ENCODE measurements around the gene PLXNA4. TPM values are rescaled to one million over a fixed set of nuclear protein-coding genes. Genes with fewer than 3 reads are reported as not detected.

PLXNA4 gene
- total RNA-seq, 1 experiment from 2014 or later: not detected

GRCh38 chr7:132311733-132312132 lies 264.5 kb downstream of the PLXNA4 start:
- H3K27me3 Mint-ChIP-seq (ENCODE audit: insufficient read depth, unreplicated experiment): no peaks in the 10 kb centered on the region
- ChIA-PET POLR2A (no interaction called here), CTCF (interaction anchor here (0.7 kb wide), 1 partner anchor 1677 kb away, joined by 3 read pairs; no protein-coding TSS in a partner anchor)
- no peak for DNase-seq (ENCODE audit: unreplicated experiment)
- no peak overlapping the region for H3K4me3 Mint-ChIP-seq (ENCODE audit: unreplicated experiment)
- no peaks in the 10 kb centered on the region for H3K4me1 Mint-ChIP-seq (ENCODE audit: insufficient read depth, unreplicated experiment)
- H3K27ac Mint-ChIP-seq (ENCODE audit: low read depth, unreplicated experiment): no peak overlapping the region
- no peaks in the 10 kb centered on the region for H3K36me3 Mint-ChIP-seq (ENCODE audit: insufficient read depth, unreplicated experiment)
- no peak for TF ChIP-seq CTCF (IDR thresholded peaks at IDR 0.05; ENCODE audit: unreplicated experiment)
- no TSS peak for BruUV-seq (replicated peaks)
- intact Hi-C loops (cut with micrococcal nuclease): loop anchor here (10.0 kb wide), 1 partner anchor 1123 kb away; no protein-coding TSS in a partner anchor
- peaks cover 3% of the 10 kb centered on the region for H3K9me3 Mint-ChIP-seq (ENCODE audit: unreplicated experiment)

- H3K27me3 Mint-ChIP-seq (ENCODE audit: insufficient read depth, unreplicated experiment): peaks cover 15% of the 10 kb centered on the region
- H3K4me1 Mint-ChIP-seq (ENCODE audit: insufficient read depth, unreplicated experiment): no peaks in the 10 kb centered on the region
- TF ChIP-seq CTCF (IDR thresholded peaks at IDR 0.05; ENCODE audit: unreplicated experiment): no peak
- intact Hi-C loops (cut with micrococcal nuclease): no loop called here
- no TSS peak for BruUV-seq (replicated peaks)
- no peak overlapping the region for H3K27ac Mint-ChIP-seq (ENCODE audit: low read depth, unreplicated experiment)
- DNase-seq (ENCODE audit: unreplicated experiment): no peak
- CTCF ChIA-PET: interaction anchor here (1.1 to 3.3 kb wide), 3 partner anchors 9 to 618 kb away, joined by 3 to 15 read pairs (median 4); no protein-coding TSS in a partner anchor
- POLR2A ChIA-PET: no interaction called here
- H3K4me3 Mint-ChIP-seq (ENCODE audit: unreplicated experiment): no peak overlapping the region
- no peaks in the 10 kb centered on the region for H3K36me3 Mint-ChIP-seq (ENCODE audit: insufficient read depth, unreplicated experiment)
- H3K9me3 Mint-ChIP-seq (ENCODE audit: unreplicated experiment): peaks cover 1% of the 10 kb centered on the region
Measured at GRCh38 chr7:132309102-132309805, 267.0 kb downstream of the PLXNA4 start.

- intact Hi-C loops (cut with micrococcal nuclease): no loop called here
- no peak for TF ChIP-seq CTCF (IDR thresholded peaks at IDR 0.05; ENCODE audit: unreplicated experiment)
- CTCF ChIA-PET: interaction anchor here (1.0 kb wide), 1 partner anchor 10 kb away, joined by 3 read pairs; no protein-coding TSS in a partner anchor
- H3K27ac Mint-ChIP-seq (ENCODE audit: low read depth, unreplicated experiment): no peak overlapping the region
- H3K4me1 Mint-ChIP-seq (ENCODE audit: insufficient read depth, unreplicated experiment): no peaks in the 10 kb centered on the region
- BruUV-seq (replicated peaks): no TSS peak
- POLR2A ChIA-PET: interaction anchor here (0.6 kb wide), 1 partner anchor 325 kb away, joined by 4 read pairs; no protein-coding TSS in a partner anchor
- H3K27me3 Mint-ChIP-seq (ENCODE audit: insufficient read depth, unreplicated experiment): peaks cover 15% of the 10 kb centered on the region
- H3K4me3 Mint-ChIP-seq (ENCODE audit: unreplicated experiment): no peak overlapping the region
- H3K36me3 Mint-ChIP-seq (ENCODE audit: insufficient read depth, unreplicated experiment): no peaks in the 10 kb centered on the region
- H3K9me3 Mint-ChIP-seq (ENCODE audit: unreplicated experiment): peaks cover 8% of the 10 kb centered on the region
- no peak for DNase-seq (ENCODE audit: unreplicated experiment)
Measured at GRCh38 chr7:132307465-132307864, 268.8 kb downstream of the PLXNA4 start.

GRCh38 chr7:132300599-132301277 lies 275.5 kb downstream of the PLXNA4 start:
- no peak overlapping the region for H3K27ac Mint-ChIP-seq (ENCODE audit: low read depth, unreplicated experiment)
- intact Hi-C loops (cut with micrococcal nuclease): no loop called here
- DNase-seq (ENCODE audit: unreplicated experiment): no peak
- TF ChIP-seq CTCF (IDR thresholded peaks at IDR 0.05; ENCODE audit: unreplicated experiment): no peak
- H3K4me1 Mint-ChIP-seq (ENCODE audit: insufficient read depth, unreplicated experiment): no peaks in the 10 kb centered on the region
- peaks cover 5% of the 10 kb centered on the region for H3K27me3 Mint-ChIP-seq (ENCODE audit: insufficient read depth, unreplicated experiment)
- H3K36me3 Mint-ChIP-seq (ENCODE audit: insufficient read depth, unreplicated experiment): no peaks in the 10 kb centered on the region
- POLR2A ChIA-PET: no interaction called here
- CTCF ChIA-PET: no interaction called here
- no TSS peak for BruUV-seq (replicated peaks)
- no peak overlapping the region for H3K4me3 Mint-ChIP-seq (ENCODE audit: unreplicated experiment)
- H3K9me3 Mint-ChIP-seq (ENCODE audit: unreplicated experiment): peaks cover 8% of the 10 kb centered on the region
